HL-60 (cell line): ENCODE results near the gene CITED4.

Source experiments
- POLR2AphosphoS5 ChIP-seq: IDR thresholded peaks from 2 replicates; pipeline ENCODE4 v1.6.1; 2012; ENCODE audit warnings: low read depth
- TF ChIP-seq, protein P1 (sequence below): IDR thresholded peaks from one replicate; pipeline ENCODE4 v1.5.1; 2011; ENCODE audit warnings: low read length, control low read depth, inconsistent platforms; ENCODE audit not compliant: insufficient read depth

GRCh38 chr1:40894455-40894854 lies 32.3 kb upstream of the CITED4 start:
- no peak for TF ChIP-seq POLR2AphosphoS5
- TF ChIP-seq, protein P1, sequence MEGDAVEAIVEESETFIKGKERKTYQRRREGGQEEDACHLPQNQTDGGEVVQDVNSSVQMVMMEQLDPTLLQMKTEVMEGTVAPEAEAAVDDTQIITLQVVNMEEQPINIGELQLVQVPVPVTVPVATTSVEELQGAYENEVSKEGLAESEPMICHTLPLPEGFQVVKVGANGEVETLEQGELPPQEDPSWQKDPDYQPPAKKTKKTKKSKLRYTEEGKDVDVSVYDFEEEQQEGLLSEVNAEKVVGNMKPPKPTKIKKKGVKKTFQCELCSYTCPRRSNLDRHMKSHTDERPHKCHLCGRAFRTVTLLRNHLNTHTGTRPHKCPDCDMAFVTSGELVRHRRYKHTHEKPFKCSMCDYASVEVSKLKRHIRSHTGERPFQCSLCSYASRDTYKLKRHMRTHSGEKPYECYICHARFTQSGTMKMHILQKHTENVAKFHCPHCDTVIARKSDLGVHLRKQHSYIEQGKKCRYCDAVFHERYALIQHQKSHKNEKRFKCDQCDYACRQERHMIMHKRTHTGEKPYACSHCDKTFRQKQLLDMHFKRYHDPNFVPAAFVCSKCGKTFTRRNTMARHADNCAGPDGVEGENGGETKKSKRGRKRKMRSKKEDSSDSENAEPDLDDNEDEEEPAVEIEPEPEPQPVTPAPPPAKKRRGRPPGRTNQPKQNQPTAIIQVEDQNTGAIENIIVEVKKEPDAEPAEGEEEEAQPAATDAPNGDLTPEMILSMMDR: no peak
